Activated T-cell treated with anti-CD3 and anti-CD28 coated beads, Interleukin-2, amount 50 U/mL, for 24 hours (primary cell): ENCODE results near the gene KCNMA1.

ENCODE experiments used
- DNase-seq: peaks from one replicate; pipeline ENCODE4 v3.0.0-alpha.2; 2020
- H3K27ac Mint-ChIP-seq: 2 replicates; pipeline ENCODE4 v1.8.0; 2020; ENCODE audit warnings: mild to moderate bottlenecking, mixed read lengths
- H3K27me3 Mint-ChIP-seq: 2 replicates; pipeline ENCODE4 v1.8.0; 2020; ENCODE audit warnings: mixed read lengths
- H3K36me3 Mint-ChIP-seq: 2 replicates; pipeline ENCODE4 v1.8.0; 2020; ENCODE audit warnings: low read depth, mixed read lengths
- H3K4me1 Mint-ChIP-seq: 2 replicates; pipeline ENCODE4 v1.8.0; 2020; ENCODE audit warnings: low read depth, mixed read lengths
- H3K4me3 Mint-ChIP-seq: 2 replicates; pipeline ENCODE4 v1.8.0; 2020; ENCODE audit warnings: mild to moderate bottlenecking, moderate library complexity, mixed read lengths
- H3K9me3 Mint-ChIP-seq: 2 replicates; pipeline ENCODE4 v1.8.0; 2020; ENCODE audit warnings: mixed read lengths

Gene KCNMA1

DNA sequence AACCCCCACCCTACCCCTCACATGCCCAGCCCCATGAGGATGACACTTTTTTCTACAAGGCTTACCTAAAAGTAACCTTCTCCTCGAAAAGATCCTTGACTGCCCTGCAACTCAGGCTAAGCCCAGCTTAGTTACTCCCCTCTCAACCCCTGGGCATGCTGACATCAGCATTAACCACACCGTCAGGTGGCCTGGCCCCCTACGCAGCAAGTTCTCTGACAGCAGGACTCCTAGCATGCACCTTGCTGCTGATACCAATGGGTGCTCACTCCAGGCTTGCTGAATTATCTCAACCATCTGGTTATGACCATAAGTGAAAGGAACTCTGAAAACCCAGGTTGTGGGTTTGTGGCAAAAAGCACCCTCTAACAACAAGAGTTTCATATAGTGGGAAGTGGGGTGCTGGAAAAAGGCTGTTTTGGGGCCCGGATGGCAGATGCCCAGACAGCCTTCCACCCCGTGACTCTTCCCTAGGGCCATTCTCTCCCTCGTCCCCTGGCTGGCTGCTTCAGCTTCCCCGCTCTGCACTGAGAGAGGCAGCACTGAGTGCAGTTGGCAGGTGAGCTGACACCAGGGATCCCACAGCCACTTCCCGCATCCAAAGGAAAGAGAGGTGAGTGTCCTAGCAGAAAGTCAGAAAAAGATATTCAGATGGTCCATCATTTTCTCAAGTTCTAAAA, 518.9 kb downstream of the KCNMA1 start:
- H3K27ac Mint-ChIP-seq = no peak overlapping the region
- no peak for DNase-seq
- H3K27me3 Mint-ChIP-seq = peaks cover 30% of the 10 kb centered on the region
- no peak overlapping the region for H3K4me3 Mint-ChIP-seq
- H3K4me1 Mint-ChIP-seq = no peaks in the 10 kb centered on the region
- H3K36me3 Mint-ChIP-seq = no peaks in the 10 kb centered on the region
- no peaks in the 10 kb centered on the region for H3K9me3 Mint-ChIP-seq

DNA sequence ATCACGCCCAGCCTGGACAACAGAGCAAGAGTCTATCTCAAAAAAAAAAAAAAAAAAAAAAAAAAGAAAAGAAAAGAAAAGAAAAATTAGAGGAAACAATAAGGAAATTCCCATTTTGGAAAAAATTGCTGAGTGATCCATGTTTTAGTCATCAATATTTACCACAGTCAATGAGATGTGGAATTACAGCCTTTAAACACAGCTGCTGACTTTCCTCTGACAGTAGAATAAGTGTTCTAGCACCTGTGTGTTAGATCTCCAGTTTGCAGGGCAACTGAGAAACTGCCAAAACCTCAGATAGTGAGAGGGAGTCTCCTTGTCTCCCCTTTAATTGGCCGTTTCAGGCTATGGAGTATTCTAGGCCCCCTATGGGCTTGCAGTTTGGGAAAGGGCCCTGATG, 520.1 kb downstream of the KCNMA1 start:
- H3K9me3 Mint-ChIP-seq = no peaks in the 10 kb centered on the region
- peaks cover 28% of the 10 kb centered on the region for H3K27me3 Mint-ChIP-seq
- no peak for DNase-seq
- no peaks in the 10 kb centered on the region for H3K4me1 Mint-ChIP-seq
- H3K27ac Mint-ChIP-seq = no peak overlapping the region
- H3K4me3 Mint-ChIP-seq = no peak overlapping the region
- no peaks in the 10 kb centered on the region for H3K36me3 Mint-ChIP-seq

DNA sequence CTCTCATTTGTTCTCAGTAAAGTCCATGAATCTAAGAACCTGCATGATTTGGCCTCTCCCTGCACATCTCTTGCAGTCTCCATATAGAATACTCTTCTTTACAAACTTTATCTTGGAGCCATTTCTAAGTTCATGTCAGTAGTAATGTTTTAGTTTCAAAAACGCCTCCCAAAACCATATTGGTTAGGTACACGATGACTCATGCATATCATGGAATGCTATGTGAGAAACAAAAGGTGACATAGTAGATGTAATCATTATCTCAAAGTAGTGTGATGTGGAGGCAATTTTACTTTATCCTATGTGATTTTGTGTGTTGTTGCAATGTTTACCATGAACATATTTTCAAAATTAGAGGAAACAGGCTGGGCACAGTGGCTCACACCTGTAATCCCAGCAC, 520.7 kb downstream of the KCNMA1 start:
- Mint-ChIP-seq H3K4me1 (no peaks in the 10 kb centered on the region), H3K9me3 (no peaks in the 10 kb centered on the region), H3K27ac (no peak overlapping the region), H3K27me3 (peaks cover 29% of the 10 kb centered on the region), H3K36me3 (no peaks in the 10 kb centered on the region), H3K4me3 (no peak overlapping the region)
- DNase-seq = no peak

DNA sequence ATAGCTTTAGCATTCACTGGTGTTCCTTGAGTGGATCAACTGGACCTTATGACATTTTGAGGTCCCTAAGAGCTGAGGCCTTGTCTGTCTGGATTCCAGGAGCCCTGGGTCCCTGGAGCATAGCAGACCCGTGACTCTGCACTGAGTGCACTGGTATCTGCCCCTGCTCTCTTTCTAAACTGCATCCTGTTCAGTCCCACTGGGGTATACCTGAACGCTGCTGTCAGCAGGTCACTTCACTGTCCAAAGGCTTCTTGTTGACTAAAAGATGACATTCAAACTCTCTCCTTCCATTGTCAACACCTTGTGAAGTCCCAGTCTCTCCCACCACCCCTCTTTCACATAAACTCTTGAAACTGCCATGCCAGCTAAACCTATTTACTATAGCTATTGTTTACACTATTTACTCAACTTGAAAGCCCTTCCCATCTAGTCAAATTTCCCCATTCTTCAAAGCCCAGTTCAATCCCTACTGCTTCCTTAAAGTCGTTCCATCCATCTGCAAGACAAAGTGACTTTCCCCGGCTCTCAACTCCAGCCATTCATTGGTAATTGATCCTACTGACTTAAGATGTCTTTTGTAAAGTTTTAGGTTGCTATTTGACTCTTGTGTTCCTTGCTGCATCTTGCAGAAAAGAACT, 523.3 kb downstream of the KCNMA1 start:
- Mint-ChIP-seq H3K27me3 (peaks cover 21% of the 10 kb centered on the region), H3K4me3 (no peak overlapping the region), H3K9me3 (no peaks in the 10 kb centered on the region), H3K4me1 (no peaks in the 10 kb centered on the region), H3K36me3 (no peaks in the 10 kb centered on the region), H3K27ac (no peak overlapping the region)
- DNase-seq = no peak

DNA sequence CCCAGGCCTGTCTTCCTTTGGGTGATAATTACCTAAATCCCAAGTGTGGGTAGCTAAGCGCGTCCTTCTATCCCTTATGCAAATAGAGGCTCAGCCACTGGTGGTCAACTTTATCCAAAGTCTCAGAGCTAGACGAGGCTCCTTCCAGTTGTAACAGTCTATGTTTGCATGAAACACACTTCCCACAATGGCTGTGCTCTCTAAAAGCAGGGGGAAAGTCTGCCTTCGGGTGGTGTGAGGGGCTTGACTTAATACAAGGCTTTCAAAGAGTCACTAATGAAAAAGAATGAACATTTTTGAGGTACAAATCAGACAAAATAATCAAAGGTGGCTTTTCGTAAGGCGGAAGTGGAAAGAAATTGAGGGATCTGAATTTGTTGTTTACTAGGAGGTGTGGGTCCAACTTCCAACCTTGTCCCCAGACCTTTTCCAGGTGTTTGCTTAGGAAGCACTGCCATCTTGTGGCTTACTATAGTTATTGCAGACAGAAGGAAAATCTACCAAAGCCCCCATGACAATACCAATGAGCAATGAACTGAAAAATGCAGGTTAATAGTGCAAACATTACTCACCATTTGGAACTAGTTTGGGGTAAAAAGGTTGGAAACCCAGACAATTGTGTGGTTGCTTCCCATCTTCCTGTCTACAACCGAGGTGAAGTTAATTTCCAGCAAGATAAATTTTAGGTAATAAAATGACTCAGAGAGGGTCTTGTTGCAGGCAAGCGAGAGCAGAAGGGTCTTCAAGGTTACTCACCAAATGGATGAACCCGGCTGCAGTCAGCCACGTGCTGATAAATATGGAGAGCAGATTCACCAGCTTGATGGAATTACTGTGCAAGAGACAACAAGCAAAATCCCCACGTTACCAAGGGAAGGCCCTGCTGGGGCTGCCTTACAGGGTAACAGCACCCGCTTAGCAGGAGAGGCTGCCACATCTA, 525.7 kb downstream of the KCNMA1 start:
- Mint-ChIP-seq H3K9me3 (no peaks in the 10 kb centered on the region), H3K27me3 (peaks cover 7% of the 10 kb centered on the region), H3K27ac (no peak overlapping the region), H3K4me1 (no peaks in the 10 kb centered on the region), H3K36me3 (no peaks in the 10 kb centered on the region), H3K4me3 (no peak overlapping the region)
- no peak for DNase-seq

DNA sequence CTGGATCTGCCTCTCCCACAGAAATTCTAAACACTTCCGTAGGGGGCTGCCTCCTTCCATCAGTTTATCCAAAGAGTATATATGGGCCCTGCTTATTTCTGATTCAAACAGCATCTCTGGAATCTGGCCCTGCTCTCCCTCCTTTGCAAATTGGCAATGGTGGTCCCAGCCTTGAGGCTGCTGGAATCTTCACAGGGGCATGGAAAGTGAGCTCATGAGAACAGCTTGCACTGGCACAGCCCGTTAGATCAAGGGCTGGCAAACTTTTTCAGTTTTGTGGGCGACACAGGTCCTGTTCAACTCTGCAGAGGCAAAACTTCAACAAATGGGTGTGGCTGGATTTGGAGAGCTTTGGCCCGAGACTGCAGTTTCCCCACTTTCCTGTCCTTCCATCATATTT, 526.9 kb downstream of the KCNMA1 start:
- DNase-seq = no peak
- Mint-ChIP-seq H3K4me3 (no peak overlapping the region), H3K36me3 (no peaks in the 10 kb centered on the region), H3K27ac (no peak overlapping the region), H3K9me3 (no peaks in the 10 kb centered on the region), H3K27me3 (peaks cover 2% of the 10 kb centered on the region), H3K4me1 (no peaks in the 10 kb centered on the region)

DNA sequence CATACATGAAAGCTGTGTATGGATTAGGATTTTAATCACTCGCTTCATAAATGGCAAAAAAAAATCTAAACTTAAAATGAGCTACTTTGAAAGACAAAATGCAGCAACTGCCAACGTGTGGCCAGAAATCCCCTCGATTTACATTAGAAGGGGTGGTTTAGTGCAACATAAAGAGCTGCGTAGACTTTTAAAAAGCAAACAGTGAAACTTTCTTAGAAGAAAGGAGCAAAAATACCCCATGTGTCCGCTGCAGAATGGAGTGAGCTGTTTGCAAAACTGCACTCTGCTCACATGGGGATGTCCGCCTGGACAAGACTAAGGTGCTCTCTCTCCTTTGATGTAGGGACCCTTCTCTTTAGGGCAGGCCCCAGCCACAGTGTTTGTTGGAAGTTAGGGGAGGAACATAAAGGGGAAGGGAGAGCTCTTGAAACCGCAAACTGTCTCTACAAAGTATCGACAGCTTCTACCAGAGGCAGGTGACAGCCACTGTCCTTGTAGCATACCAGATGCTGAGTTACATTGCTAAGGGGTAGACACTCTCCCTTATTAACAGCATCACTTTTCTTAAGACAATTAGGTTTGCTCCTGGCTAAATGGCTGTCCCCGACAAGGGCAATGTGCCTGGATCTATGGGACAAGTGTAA, 528.1 kb downstream of the KCNMA1 start:
- peaks cover 2% of the 10 kb centered on the region for H3K27me3 Mint-ChIP-seq
- no peak overlapping the region for H3K4me3 Mint-ChIP-seq
- H3K27ac Mint-ChIP-seq = no peak overlapping the region
- H3K9me3 Mint-ChIP-seq = no peaks in the 10 kb centered on the region
- no peak for DNase-seq
- no peaks in the 10 kb centered on the region for H3K36me3 Mint-ChIP-seq
- H3K4me1 Mint-ChIP-seq = no peaks in the 10 kb centered on the region

DNA sequence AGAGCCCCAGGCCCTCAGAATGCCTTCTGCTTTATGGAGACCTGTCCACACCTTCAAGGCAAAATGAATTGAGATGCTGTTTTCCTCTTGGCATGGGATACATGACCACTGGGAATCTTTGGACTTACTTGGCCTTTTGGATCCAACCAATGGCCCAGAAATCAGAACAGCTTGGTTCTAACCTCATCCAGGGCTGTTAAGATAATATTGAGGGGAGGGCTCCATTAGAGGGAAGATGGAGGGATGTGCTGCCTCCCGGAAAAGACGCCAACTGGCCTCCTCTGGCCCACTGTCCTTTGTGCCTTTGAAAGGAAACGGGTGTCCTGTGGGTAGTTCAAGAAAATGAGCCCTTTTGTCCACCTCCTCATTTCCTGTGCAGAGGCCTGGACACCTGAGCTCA, 530.9 kb downstream of the KCNMA1 start:
- no peaks in the 10 kb centered on the region for H3K36me3 Mint-ChIP-seq
- DNase-seq = no peak
- no peaks in the 10 kb centered on the region for H3K4me1 Mint-ChIP-seq
- H3K4me3 Mint-ChIP-seq = no peak overlapping the region
- H3K27ac Mint-ChIP-seq = no peak overlapping the region
- no peaks in the 10 kb centered on the region for H3K27me3 Mint-ChIP-seq
- H3K9me3 Mint-ChIP-seq = no peaks in the 10 kb centered on the region

DNA sequence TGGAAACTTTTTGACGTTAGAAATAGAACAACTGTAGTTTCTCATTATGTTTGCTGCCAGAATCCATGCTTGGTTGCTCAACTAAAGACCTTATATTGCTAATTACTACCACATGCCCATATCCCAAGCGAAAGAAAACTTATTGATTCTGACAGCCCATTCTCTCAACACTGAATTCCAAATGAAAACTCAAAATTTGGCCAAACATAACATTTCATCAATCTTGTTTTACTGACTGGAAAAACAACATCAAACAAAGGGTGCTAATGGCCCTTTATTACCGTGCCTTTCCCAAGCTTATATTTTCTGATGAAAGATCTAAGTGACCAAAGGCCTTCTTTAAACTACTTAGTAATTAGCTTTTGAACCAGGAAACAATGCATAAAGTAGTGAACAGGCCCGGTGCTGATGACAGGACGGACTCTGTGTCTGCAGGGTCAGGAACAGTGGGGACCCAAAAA, 531.8 kb downstream of the KCNMA1 start:
- Mint-ChIP-seq H3K27me3 (peaks cover 3% of the 10 kb centered on the region), H3K4me3 (no peak overlapping the region), H3K4me1 (no peaks in the 10 kb centered on the region), H3K36me3 (no peaks in the 10 kb centered on the region), H3K27ac (no peak overlapping the region), H3K9me3 (no peaks in the 10 kb centered on the region)
- no peak for DNase-seq

DNA sequence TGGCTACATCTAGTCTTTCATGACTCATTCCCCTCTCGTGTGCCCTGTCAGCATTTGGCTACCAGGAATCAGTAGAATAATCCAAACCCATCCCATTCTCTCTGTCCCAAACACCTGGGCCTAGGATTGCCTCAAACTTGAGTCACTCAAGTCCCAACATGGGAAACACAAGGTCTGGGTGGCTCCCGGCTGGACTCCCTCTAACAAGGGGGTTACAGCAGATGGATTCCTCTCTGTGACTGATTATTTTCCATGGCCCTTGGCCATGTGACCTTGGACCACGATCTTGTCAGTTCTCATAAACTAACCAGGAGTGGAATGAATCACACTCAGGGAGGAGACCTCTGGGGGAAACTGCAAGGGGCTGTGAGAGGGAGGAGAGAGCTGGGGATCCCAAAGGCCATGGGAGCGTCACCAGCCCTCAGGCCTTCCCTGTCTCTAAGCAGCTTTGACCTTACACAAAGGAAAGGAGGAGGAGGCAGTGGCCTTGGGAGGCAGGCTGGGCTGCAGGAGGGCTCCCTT, 533.1 kb downstream of the KCNMA1 start:
- Mint-ChIP-seq H3K27me3 (peaks cover 3% of the 10 kb centered on the region), H3K4me3 (no peak overlapping the region), H3K27ac (no peak overlapping the region), H3K36me3 (no peaks in the 10 kb centered on the region), H3K9me3 (no peaks in the 10 kb centered on the region), H3K4me1 (no peaks in the 10 kb centered on the region)
- DNase-seq = no peak

DNA sequence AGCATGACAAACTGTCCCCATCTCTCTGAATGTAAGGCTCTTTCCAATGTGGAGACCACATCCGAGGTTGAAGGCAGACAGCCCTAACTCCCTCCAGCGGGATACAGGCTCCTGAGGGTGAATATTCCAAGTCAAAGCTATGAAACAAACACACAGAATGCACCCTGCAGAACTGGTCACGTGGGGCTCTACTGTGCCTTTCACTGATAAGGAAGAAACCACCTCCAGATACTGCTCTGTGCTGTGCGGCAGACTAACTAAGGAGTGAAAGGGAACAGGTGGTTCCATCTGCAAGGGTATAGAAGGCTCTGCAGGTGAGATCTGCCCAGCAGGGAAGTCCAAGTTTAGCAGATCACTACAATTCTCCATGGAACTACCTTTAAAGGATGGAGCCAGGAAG, 534.4 kb downstream of the KCNMA1 start:
- H3K4me1 Mint-ChIP-seq = no peaks in the 10 kb centered on the region
- peaks cover 8% of the 10 kb centered on the region for H3K27me3 Mint-ChIP-seq
- H3K9me3 Mint-ChIP-seq = no peaks in the 10 kb centered on the region
- no peak overlapping the region for H3K27ac Mint-ChIP-seq
- no peak for DNase-seq
- H3K4me3 Mint-ChIP-seq = no peak overlapping the region
- no peaks in the 10 kb centered on the region for H3K36me3 Mint-ChIP-seq

DNA sequence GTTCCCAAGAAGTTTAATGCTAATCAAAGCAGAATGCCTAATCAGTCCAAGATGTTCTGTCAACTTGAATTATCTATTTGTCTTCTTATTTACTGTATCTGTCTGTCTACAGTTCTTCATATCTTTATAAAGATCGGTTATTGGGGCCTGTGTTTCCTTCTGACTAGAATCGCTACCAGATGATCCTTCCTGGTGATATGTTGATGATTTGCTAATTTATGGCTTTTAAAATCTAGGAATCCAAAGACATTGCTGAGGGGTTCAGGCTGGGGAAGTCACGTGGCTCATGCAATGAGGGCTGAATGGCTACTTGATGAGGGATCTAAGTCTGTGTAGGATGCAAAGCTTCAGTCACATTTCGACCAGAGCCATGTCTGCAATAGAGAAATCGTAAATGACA, 536.3 kb downstream of the KCNMA1 start:
- no peak for DNase-seq
- Mint-ChIP-seq H3K9me3 (no peaks in the 10 kb centered on the region), H3K4me1 (no peaks in the 10 kb centered on the region), H3K4me3 (no peak overlapping the region), H3K36me3 (no peaks in the 10 kb centered on the region), H3K27me3 (peaks cover 14% of the 10 kb centered on the region), H3K27ac (no peak overlapping the region)

DNA sequence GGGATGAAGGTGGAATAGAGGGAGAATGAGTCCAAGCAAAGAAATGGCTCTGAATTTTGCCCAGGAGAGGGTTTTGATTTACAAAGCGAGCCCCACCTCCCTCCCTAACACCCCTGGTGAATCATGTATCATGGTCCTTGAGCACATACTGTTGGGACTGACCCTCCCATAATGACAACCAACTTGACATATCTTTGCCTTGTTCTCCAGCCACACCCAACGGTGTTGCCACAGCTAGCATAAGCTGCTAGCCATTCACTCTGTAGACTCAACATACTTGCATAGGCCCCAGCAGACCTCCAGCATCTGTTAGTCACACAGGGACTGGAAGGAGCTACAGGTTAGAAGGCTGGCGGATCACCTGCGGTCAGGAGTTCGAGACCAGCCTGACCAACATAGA, 538.5 kb downstream of the KCNMA1 start:
- no peak for DNase-seq
- Mint-ChIP-seq H3K9me3 (no peaks in the 10 kb centered on the region), H3K27me3 (peaks cover 14% of the 10 kb centered on the region), H3K4me1 (no peaks in the 10 kb centered on the region), H3K4me3 (no peak overlapping the region), H3K27ac (no peak overlapping the region), H3K36me3 (no peaks in the 10 kb centered on the region)

DNA sequence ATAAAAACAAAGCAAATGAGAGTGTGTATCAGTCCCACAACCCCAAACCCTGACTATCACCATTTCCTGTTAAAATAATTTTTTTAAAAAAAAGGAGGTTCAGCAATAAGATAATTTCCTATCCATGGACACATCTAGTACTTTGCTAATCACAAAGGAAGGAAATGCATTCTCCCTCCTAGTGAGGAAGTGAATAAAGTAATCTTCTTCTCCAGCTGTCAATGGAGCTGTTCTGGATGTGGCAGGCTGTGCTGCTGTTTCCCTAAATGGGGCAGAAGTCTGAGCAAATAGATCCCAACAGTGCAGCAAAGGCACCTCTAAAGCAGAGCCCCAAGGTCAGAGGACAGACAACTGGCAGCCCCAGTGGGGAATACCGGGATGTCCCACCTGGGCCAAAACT, 540.0 kb downstream of the KCNMA1 start:
- Mint-ChIP-seq H3K4me3 (no peak overlapping the region), H3K4me1 (no peaks in the 10 kb centered on the region), H3K36me3 (no peaks in the 10 kb centered on the region), H3K27me3 (peaks cover 14% of the 10 kb centered on the region), H3K9me3 (no peaks in the 10 kb centered on the region), H3K27ac (no peak overlapping the region)
- no peak for DNase-seq
